ENCODE results near the gene AK2.
"Not testable (repeated sequence)": the region's sequence is repeated elsewhere in the genome, so short reads cannot be mapped to it uniquely, and the experiment has no call there.

The AK2 gene

GRCh38 chr1:33025761-33026160 is 10.9 kb downstream of the AK2 start:
- Histone ChIP-seq H3F3A (ENCODE audit: control insufficient read depth, insufficient read depth) (no peaks in the 10 kb centered on the region), H3K4me2 (ENCODE audit: low read length) (no peak overlapping the region), H3K9me2 (replicated peaks; ENCODE audit: control insufficient read depth, low read length) (no peaks in the 10 kb centered on the region), H4K20me1 (ENCODE audit: control insufficient read depth, insufficient read depth, low read depth, low read length) (peaks cover 5% of the 10 kb centered on the region; the same call in 1 of the 2 replicates), H3K4me3 (ENCODE audit: low read length) (no peak overlapping the region), H3K4me1 (ENCODE audit: control insufficient read depth, low read length) (no peaks in the 10 kb centered on the region), H3K27ac (ENCODE audit: low read depth, low read length) (no peak overlapping the region), H3K36me3 (ENCODE audit: control insufficient read depth, low read length) (peaks cover 87% of the 10 kb centered on the region), H3K9me3 (ENCODE audit: control insufficient read depth, insufficient read depth, low read length) (no peaks in the 10 kb centered on the region), H3K27me3 (ENCODE audit: control insufficient read depth, low read length) (no peaks in the 10 kb centered on the region), H3K79me2 (ENCODE audit: control insufficient read depth, low read length) (peaks cover 78% of the 10 kb centered on the region)
- TF ChIP-seq EZH2phosphoT487 (IDR thresholded peaks at IDR 0.05; ENCODE audit: borderline replicate concordance, low read length) (no peak), CTCF (IDR thresholded peaks at IDR 0.05; ENCODE audit: low read depth, low read length, poor library complexity, severe bottlenecking) (no peak)

DNA sequence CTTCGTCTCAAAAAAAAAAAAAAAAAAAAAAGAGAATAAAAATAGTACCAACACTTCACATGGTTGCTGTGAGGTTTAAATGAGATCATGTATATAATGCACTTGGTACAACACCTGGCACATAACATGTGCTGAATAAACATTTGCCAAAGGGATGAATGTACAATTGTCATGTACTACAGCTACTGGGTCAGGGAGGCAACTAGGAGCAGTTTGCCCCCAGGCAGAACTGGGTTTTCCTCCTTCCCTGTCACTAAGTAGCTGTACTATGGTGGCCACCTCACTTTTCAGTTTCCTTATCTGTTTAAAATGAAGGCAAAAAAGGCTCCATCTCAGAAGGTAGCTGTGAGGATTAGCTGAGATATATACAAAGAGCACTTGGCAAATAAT is 11.5 kb downstream of the AK2 start:
- Histone ChIP-seq H3F3A (ENCODE audit: control insufficient read depth, insufficient read depth) (no peaks in the 10 kb centered on the region), H4K20me1 (ENCODE audit: control insufficient read depth, insufficient read depth, low read depth, low read length) (peaks cover 5% of the 10 kb centered on the region; the same call in 1 of the 2 replicates), H3K27ac (ENCODE audit: low read depth, low read length) (no peak overlapping the region), H3K4me3 (ENCODE audit: low read length) (no peak overlapping the region), H3K27me3 (ENCODE audit: control insufficient read depth, low read length) (no peaks in the 10 kb centered on the region), H3K9me3 (ENCODE audit: control insufficient read depth, insufficient read depth, low read length) (no peaks in the 10 kb centered on the region), H3K9me2 (replicated peaks; ENCODE audit: control insufficient read depth, low read length) (no peaks in the 10 kb centered on the region), H3K4me2 (ENCODE audit: low read length) (no peak overlapping the region), H3K4me1 (ENCODE audit: control insufficient read depth, low read length) (no peaks in the 10 kb centered on the region), H3K79me2 (ENCODE audit: control insufficient read depth, low read length) (peaks cover 72% of the 10 kb centered on the region), H3K36me3 (ENCODE audit: control insufficient read depth, low read length) (peaks cover 87% of the 10 kb centered on the region)
- TF ChIP-seq CTCF (IDR thresholded peaks at IDR 0.05; ENCODE audit: low read depth, low read length, poor library complexity, severe bottlenecking) (no peak), EZH2phosphoT487 (IDR thresholded peaks at IDR 0.05; ENCODE audit: borderline replicate concordance, low read length) (no peak)

DNA sequence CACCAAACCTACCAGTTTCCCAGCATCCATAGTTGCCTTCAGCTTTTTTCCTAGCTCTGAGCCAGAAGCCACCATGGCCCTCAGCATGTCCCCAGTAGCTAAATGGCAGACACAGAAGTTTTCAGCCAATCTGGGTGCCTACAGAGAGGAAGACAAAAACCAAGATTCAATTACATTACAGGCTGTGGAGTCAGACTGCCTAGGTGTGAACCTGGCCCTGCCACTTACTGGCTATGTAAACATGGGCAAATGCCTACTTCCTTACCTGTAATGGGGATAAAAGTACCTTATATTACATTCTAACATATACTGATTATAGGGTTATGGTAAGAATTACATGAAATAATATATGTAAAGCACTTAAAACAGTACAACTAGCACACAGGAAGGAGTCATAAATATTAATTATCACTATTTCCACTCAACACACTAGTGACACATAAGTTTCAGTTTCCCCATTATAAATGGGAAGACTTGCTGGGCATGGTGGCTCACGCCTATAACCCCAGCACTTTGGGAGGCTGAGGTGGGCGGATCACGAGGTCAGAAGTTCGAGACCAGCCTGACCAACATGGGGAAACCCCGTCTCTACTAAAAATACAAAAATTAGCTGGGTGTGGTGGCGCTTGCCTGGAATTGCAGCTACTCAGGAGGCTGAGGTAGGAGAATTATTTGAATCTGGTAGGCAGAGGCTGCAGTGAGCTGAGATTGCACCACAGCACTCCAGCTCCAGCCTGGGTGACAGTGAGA is 12.1 kb downstream of the AK2 start:
- H3K36me3 ChIP-seq (ENCODE audit: control insufficient read depth, low read length): peaks cover 87% of the 10 kb centered on the region
- H3K9me3 ChIP-seq (ENCODE audit: control insufficient read depth, insufficient read depth, low read length); H3K4me2 ChIP-seq (ENCODE audit: low read length); H3K4me3 ChIP-seq (ENCODE audit: low read length); H3K9me2 ChIP-seq (replicated peaks; ENCODE audit: control insufficient read depth, low read length); H3F3A ChIP-seq (ENCODE audit: control insufficient read depth, insufficient read depth); H3K4me1 ChIP-seq (ENCODE audit: control insufficient read depth, low read length); H3K27me3 ChIP-seq (ENCODE audit: control insufficient read depth, low read length); H4K20me1 ChIP-seq (ENCODE audit: control insufficient read depth, insufficient read depth, low read depth, low read length); H3K27ac ChIP-seq (ENCODE audit: low read depth, low read length): not testable (repeated sequence)
- H3K79me2 ChIP-seq (ENCODE audit: control insufficient read depth, low read length): peaks cover 66% of the 10 kb centered on the region

GRCh38 chr1:33022650-33023200 is 14.0 kb downstream of the AK2 start:
- peaks cover 87% of the 10 kb centered on the region for H3K36me3 ChIP-seq (ENCODE audit: control insufficient read depth, low read length)
- 0 out of 2 replicates have a peak, but pooled peaks cover 5% of the 10 kb centered on the region for H4K20me1 ChIP-seq (ENCODE audit: control insufficient read depth, insufficient read depth, low read depth, low read length)
- no peak overlapping the region for H3K4me3 ChIP-seq (ENCODE audit: low read length)
- no peaks in the 10 kb centered on the region for H3K9me3 ChIP-seq (ENCODE audit: control insufficient read depth, insufficient read depth, low read length)
- no peak overlapping the region for H3K27ac ChIP-seq (ENCODE audit: low read depth, low read length)
- no peaks in the 10 kb centered on the region for H3K4me1 ChIP-seq (ENCODE audit: control insufficient read depth, low read length)
- TF ChIP-seq EZH2phosphoT487 (IDR thresholded peaks at IDR 0.05; ENCODE audit: borderline replicate concordance, low read length): no peak
- no peak for TF ChIP-seq CTCF (IDR thresholded peaks at IDR 0.05; ENCODE audit: low read depth, low read length, poor library complexity, severe bottlenecking)
- H3K4me2 ChIP-seq (ENCODE audit: low read length): no peak overlapping the region
- peaks cover 47% of the 10 kb centered on the region for H3K79me2 ChIP-seq (ENCODE audit: control insufficient read depth, low read length)
- no peaks in the 10 kb centered on the region for H3F3A ChIP-seq (ENCODE audit: control insufficient read depth, insufficient read depth)
- H3K9me2 ChIP-seq (replicated peaks; ENCODE audit: control insufficient read depth, low read length): no peaks in the 10 kb centered on the region
- no peaks in the 10 kb centered on the region for H3K27me3 ChIP-seq (ENCODE audit: control insufficient read depth, low read length)
